HPDE6-E6E7 (cell line): Measurements from ENCODE around the gene PLEKHG5.
"Not testable (repeated sequence)": the region's sequence is repeated elsewhere in the genome, so short reads cannot be mapped to it uniquely, and the experiment has no call there.

ENCODE experiments used
- DNase-seq: peaks from one replicate; pipeline ENCODE4 v3.0.0; 2011; ENCODE audit warnings: missing footprints; ENCODE audit errors: extremely low spot score

PLEKHG5 gene

GRCh38 chr1:6463120-6463412, 28.4 kb downstream of the PLEKHG5 start:
- DNase-seq, result no peak

- no peak for DNase-seq
Observed at GRCh38 chr1:6462412-6463119, 28.9 kb downstream of the PLEKHG5 start.

GRCh38 chr1:6461538-6462411, 29.7 kb downstream of the PLEKHG5 start:
- DNase-seq, result no peak

GRCh38 chr1:6461051-6461530, 30.4 kb downstream of the PLEKHG5 start:
- no peak for DNase-seq

- no peak for DNase-seq
Observed at GRCh38 chr1:6460301-6461050, 31.0 kb downstream of the PLEKHG5 start.

GRCh38 chr1:6459850-6460265, 31.6 kb downstream of the PLEKHG5 start:
- no peak for DNase-seq

GRCh38 chr1:6456800-6457466, 34.5 kb downstream of the PLEKHG5 start:
- no peak for DNase-seq

- DNase-seq, result not testable (repeated sequence)
Observed at GRCh38 chr1:6455752-6456520, 35.5 kb downstream of the PLEKHG5 start.

GRCh38 chr1:6454856-6455751, 36.4 kb downstream of the PLEKHG5 start:
- no peak for DNase-seq

- not testable (repeated sequence) for DNase-seq
Observed at GRCh38 chr1:6453895-6454855, 37.3 kb downstream of the PLEKHG5 start.

GRCh38 chr1:6450943-6451373, 40.5 kb downstream of the PLEKHG5 start:
- no peak for DNase-seq

- DNase-seq, result not testable (repeated sequence)
Observed at GRCh38 chr1:6450486-6450885, 41.0 kb downstream of the PLEKHG5 start.

- no peak for DNase-seq
Observed at GRCh38 chr1:6450005-6450450, 41.4 kb downstream of the PLEKHG5 start.

- DNase-seq, result no peak
Observed at GRCh38 chr1:6448749-6449631, 42.5 kb downstream of the PLEKHG5 start.

- no peak for DNase-seq
Observed at GRCh38 chr1:6447818-6448748, 43.4 kb downstream of the PLEKHG5 start.

GRCh38 chr1:6447016-6447817, 44.2 kb downstream of the PLEKHG5 start:
- DNase-seq, result no peak
